ENCODE data around the gene CACNA1G. TPM values are rescaled to one million over a fixed set of nuclear protein-coding genes. Genes with fewer than 3 reads are reported as not detected.

Gene CACNA1G
- total RNA-seq, 1 experiment from 2014 or later, result 0.13 TPM

GRCh38 chr17:50658616-50659015 is 98.1 kb downstream of the CACNA1G start:
- Histone ChIP-seq H3K9me3 (replicated peaks) (no peaks in the 10 kb centered on the region), H3K27ac (no peak overlapping the region), H3K4me3 (no peak overlapping the region), H3K36me3 (0 out of 2 replicates have a peak, but pooled peaks cover 6% of the 10 kb centered on the region), H3K4me1 (replicated peaks) (peaks cover 30% of the 10 kb centered on the region), H3K27me3 (replicated peaks) (no peaks in the 10 kb centered on the region)
- DNase-seq (ENCODE audit: low read depth in 1 of 2, low spot score in 2 of 2), result no peak

GRCh38 chr17:50659179-50659578 is 98.7 kb downstream of the CACNA1G start:
- no peak overlapping the region for H3K4me3 ChIP-seq
- no peak overlapping the region for H3K27ac ChIP-seq
- 0 out of 2 replicates have a peak, but pooled peaks cover 6% of the 10 kb centered on the region for H3K36me3 ChIP-seq
- no peaks in the 10 kb centered on the region for H3K27me3 ChIP-seq (replicated peaks)
- peaks cover 30% of the 10 kb centered on the region for H3K4me1 ChIP-seq (replicated peaks)
- no peaks in the 10 kb centered on the region for H3K9me3 ChIP-seq (replicated peaks)
- DNase-seq (ENCODE audit: low read depth in 1 of 2, low spot score in 2 of 2), result no peak

DNA sequence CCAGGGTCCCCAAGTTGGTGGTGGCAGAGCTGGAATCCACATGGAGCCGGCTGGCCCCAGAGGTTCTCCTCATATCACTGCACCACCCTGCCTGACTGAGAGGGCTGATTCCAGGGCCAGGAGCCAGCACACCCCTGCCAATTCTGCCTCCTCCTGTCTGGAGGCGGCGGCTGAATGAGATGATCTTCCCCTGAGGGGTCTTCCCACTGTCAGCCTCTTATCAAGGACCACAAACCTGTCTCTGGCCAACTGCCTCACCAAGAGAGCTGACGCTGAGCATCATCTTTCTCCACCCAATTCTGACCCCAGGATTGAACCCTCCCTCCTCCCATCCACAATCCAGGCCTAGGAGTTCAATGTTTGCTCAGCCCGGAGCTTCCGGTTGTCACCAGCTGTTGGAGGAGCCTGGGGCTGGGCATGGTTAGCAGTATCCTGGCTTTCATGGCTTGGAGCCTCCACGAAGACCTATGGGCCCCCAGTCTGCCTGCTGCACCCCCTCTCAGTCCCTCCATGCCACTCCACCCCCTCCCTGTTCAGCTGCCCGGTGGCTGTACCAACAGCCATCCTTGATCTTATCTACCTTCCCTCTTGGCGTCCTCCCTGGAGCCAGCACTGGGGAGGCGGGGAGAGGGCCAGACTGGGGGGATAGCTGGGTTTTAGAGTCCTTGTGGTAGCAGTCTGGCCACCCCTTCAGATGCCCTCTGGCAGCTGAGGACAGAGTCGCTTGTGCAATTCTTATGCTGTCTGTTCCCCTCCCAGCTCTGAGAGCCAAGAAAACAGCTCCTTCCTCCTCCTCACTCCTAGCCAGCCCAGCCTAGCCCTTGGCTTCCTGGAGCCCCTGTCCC is 99.7 kb downstream of the CACNA1G start:
- no peaks in the 10 kb centered on the region for H3K27me3 ChIP-seq (replicated peaks)

GRCh38 chr17:50660887-50661345 is 100.4 kb downstream of the CACNA1G start:
- Histone ChIP-seq H3K4me1 (replicated peaks) (peaks cover 30% of the 10 kb centered on the region), H3K36me3 (0 out of 2 replicates have a peak, but pooled peaks cover 6% of the 10 kb centered on the region), H3K27ac (peak overlapping the region; percentile 85), H3K4me3 (no peak overlapping the region), H3K9me3 (replicated peaks) (no peaks in the 10 kb centered on the region), H3K27me3 (replicated peaks) (no peaks in the 10 kb centered on the region)
- DNase-seq (ENCODE audit: low read depth in 1 of 2, low spot score in 2 of 2), result no peak

More for the DNA sequence above, 99.7 kb downstream of the CACNA1G start:
- no peak overlapping the region for H3K4me3 ChIP-seq
- no peaks in the 10 kb centered on the region for H3K9me3 ChIP-seq (replicated peaks)
- peaks cover 30% of the 10 kb centered on the region for H3K4me1 ChIP-seq (replicated peaks)
- H3K27ac ChIP-seq, result peak overlapping the region; percentile 85
- no peak for DNase-seq (ENCODE audit: low read depth in 1 of 2, low spot score in 2 of 2)
- 0 out of 2 replicates have a peak, but pooled peaks cover 6% of the 10 kb centered on the region for H3K36me3 ChIP-seq

- H3K9me3 ChIP-seq (replicated peaks), result no peaks in the 10 kb centered on the region
- H3K27ac ChIP-seq, result peak overlapping the region; percentile 85
- no peak overlapping the region for H3K4me3 ChIP-seq
- no peaks in the 10 kb centered on the region for H3K27me3 ChIP-seq (replicated peaks)
- peaks cover 30% of the 10 kb centered on the region for H3K4me1 ChIP-seq (replicated peaks)
- 0 out of 2 replicates have a peak, but pooled peaks cover 6% of the 10 kb centered on the region for H3K36me3 ChIP-seq
- DNase-seq (ENCODE audit: low read depth in 1 of 2, low spot score in 2 of 2), result no peak
These were observed 100.8 kb downstream of the CACNA1G start for GRCh38 chr17:50661348-50661747.

- no peaks in the 10 kb centered on the region for H3K9me3 ChIP-seq (replicated peaks)
- DNase-seq (ENCODE audit: low read depth in 1 of 2, low spot score in 2 of 2), result peak; percentile 94 to 96
- H3K4me1 ChIP-seq (replicated peaks), result peaks cover 30% of the 10 kb centered on the region
- no peak overlapping the region for H3K4me3 ChIP-seq
- peak overlapping the region; percentile 85 for H3K27ac ChIP-seq
- no peaks in the 10 kb centered on the region for H3K27me3 ChIP-seq (replicated peaks)
- 0 out of 2 replicates have a peak, but pooled peaks cover 6% of the 10 kb centered on the region for H3K36me3 ChIP-seq
These were observed 101.4 kb downstream of the CACNA1G start for GRCh38 chr17:50661795-50662391.

DNA sequence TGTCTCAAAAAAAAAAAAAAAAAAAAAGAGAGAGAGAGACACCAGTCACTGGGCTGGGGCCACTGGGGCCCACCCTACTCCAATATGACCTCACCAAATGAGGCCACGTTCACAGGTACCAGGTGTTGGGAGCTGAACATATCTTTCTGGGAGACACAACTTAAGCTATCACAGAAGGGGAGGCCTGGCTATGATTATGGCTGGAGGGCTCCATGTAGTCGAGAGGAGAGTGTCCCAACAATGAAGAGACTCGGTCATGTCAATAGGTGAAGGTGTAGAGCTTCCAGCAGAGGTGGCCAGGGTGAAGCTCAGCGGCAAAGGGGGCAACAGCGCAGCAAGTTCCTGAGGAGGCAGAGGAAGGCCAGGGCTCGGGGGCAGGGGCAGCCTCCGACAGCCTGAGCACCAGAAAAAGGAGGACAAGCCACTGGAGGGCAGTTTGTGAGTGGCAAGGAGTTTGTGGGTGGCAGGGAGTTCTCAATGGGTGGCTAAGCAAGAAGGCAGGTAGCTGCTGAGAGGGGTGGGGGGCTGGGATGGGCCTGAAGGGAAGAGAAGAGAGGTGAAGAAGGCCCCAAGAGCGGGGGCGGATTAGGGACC is 102.2 kb downstream of the CACNA1G start:
- Histone ChIP-seq H3K4me3 (no peak overlapping the region), H3K4me1 (replicated peaks) (peaks cover 35% of the 10 kb centered on the region), H3K36me3 (0 out of 2 replicates have a peak, but pooled peaks cover 6% of the 10 kb centered on the region), H3K27ac (peak overlapping the region; percentile 85), H3K27me3 (replicated peaks) (no peaks in the 10 kb centered on the region), H3K9me3 (replicated peaks) (no peaks in the 10 kb centered on the region)
- no peak for DNase-seq (ENCODE audit: low read depth in 1 of 2, low spot score in 2 of 2)

GRCh38 chr17:50663812-50664374 is 103.4 kb downstream of the CACNA1G start:
- 0 out of 2 replicates have a peak, but pooled peaks cover 6% of the 10 kb centered on the region for H3K36me3 ChIP-seq
- no peak overlapping the region for H3K27ac ChIP-seq
- no peaks in the 10 kb centered on the region for H3K9me3 ChIP-seq (replicated peaks)
- no peaks in the 10 kb centered on the region for H3K27me3 ChIP-seq (replicated peaks)
- peaks cover 46% of the 10 kb centered on the region for H3K4me1 ChIP-seq (replicated peaks)
- no peak overlapping the region for H3K4me3 ChIP-seq
- DNase-seq (ENCODE audit: low read depth in 1 of 2, low spot score in 2 of 2), result no peak

DNA sequence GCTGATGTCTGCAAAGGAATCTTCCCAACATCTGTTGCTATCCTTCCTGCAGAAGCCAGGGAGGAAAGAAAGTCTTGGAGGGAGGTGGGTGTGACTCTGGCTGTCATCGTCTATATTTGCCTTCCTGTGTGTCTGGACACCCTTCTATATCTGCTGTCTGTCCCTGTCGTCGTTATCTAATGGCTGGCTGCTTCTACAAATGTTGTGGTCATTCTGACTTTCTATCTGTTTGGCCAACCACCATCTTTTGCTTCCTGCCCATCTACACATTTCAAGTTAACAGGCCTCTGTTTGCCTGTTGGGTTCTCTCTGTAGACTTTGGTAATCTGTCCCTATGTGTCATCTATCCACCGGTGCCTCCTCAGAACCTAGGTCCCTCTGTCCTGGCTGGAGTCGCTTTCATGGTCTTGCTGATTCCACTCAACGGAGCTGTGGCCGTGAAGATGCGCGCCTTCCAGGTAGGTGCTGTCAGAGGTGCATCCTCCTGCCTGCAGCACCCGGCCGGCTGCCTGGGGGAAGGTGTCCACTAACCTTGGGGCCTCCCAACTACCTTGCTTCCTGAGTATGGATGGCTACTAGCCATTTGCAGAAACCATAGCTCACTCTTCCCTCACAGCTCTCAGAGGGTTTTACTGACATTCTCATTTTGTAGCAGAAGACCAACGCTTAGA is 104.4 kb downstream of the CACNA1G start:
- Histone ChIP-seq H3K36me3 (0 out of 2 replicates have a peak, but pooled peaks cover 6% of the 10 kb centered on the region), H3K4me3 (no peak overlapping the region), H3K27ac (no peak overlapping the region), H3K9me3 (replicated peaks) (no peaks in the 10 kb centered on the region), H3K4me1 (replicated peaks) (peaks cover 47% of the 10 kb centered on the region), H3K27me3 (replicated peaks) (no peaks in the 10 kb centered on the region)
- no peak for DNase-seq (ENCODE audit: low read depth in 1 of 2, low spot score in 2 of 2)

- Histone ChIP-seq H3K9me3 (replicated peaks) (no peaks in the 10 kb centered on the region), H3K4me3 (no peak overlapping the region), H3K27ac (no peak overlapping the region), H3K27me3 (replicated peaks) (no peaks in the 10 kb centered on the region), H3K4me1 (replicated peaks) (peaks cover 37% of the 10 kb centered on the region), H3K36me3 (0 out of 2 replicates have a peak, but pooled peaks cover 4% of the 10 kb centered on the region)
- no peak for DNase-seq (ENCODE audit: low read depth in 1 of 2, low spot score in 2 of 2)
These were observed 105.3 kb downstream of the CACNA1G start for GRCh38 chr17:50665838-50666237.

- Histone ChIP-seq H3K4me1 (replicated peaks) (peaks cover 33% of the 10 kb centered on the region), H3K9me3 (replicated peaks) (no peaks in the 10 kb centered on the region), H3K27me3 (replicated peaks) (no peaks in the 10 kb centered on the region), H3K4me3 (no peak overlapping the region), H3K27ac (no peak overlapping the region), H3K36me3 (no peaks in the 10 kb centered on the region)
- no peak for DNase-seq (ENCODE audit: low read depth in 1 of 2, low spot score in 2 of 2)
These were observed 105.8 kb downstream of the CACNA1G start for GRCh38 chr17:50666316-50666715.

DNA sequence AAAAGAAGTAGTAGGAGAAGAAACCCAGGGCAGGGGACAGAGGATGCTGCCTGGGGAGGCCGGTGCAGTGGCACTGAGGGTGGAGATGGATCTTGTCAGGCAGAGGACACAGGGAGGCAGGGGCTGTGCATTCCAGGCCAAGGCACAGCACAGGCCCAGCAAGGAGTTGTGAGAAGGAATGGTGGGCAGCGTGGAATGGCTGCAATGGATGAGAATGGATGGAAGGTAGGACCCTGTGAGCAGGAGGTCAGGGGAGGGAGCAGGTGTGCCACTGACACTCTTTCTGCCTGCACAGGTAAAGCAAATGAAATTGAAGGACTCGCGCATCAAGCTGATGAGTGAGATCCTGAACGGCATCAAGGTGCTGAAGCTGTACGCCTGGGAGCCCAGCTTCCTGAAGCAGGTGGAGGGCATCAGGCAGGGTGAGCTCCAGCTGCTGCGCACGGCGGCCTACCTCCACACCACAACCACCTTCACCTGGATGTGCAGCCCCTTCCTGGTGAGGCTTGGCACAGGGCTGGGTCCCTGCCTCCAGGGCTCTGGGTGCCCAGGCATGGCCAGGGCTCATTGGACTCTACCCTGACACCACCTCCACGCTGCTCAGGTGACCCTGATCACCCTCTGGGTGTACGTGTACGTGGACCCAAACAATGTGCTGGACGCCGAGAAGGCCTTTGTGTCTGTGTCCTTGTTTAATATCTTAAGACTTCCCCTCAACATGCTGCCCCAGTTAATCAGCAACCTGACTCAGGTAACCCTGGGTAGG is 106.9 kb downstream of the CACNA1G start:
- Histone ChIP-seq H3K36me3 (no peaks in the 10 kb centered on the region), H3K4me3 (no peak overlapping the region), H3K27me3 (replicated peaks) (no peaks in the 10 kb centered on the region), H3K27ac (peak overlapping the region; percentile 80), H3K4me1 (replicated peaks) (peaks cover 21% of the 10 kb centered on the region), H3K9me3 (replicated peaks) (no peaks in the 10 kb centered on the region)
- no peak for DNase-seq (ENCODE audit: low read depth in 1 of 2, low spot score in 2 of 2)
